HG02885 (cell line): ENCODE results near the gene OMP.
A peak's percentile ranks its signal among the peaks of the same experiment; 100 is the strongest.
"Not testable (repeated sequence)": the region's sequence is repeated elsewhere in the genome, so short reads cannot be mapped to it uniquely, and the experiment has no call there.

ENCODE experiments used
- ATAC-seq: cut with Tn5 transposase; IDR thresholded peaks from one replicate; pipeline ENCODE4 v1.9.1; 2021; ENCODE audit warnings: mild to moderate bottlenecking; ENCODE audit not compliant: unreplicated experiment, poor library complexity

OMP gene

GRCh38 chr11:77084581-77085191 is 18.0 kb upstream of the OMP start:
- ATAC-seq = no peak

GRCh38 chr11:77085652-77086051 is 17.0 kb upstream of the OMP start:
- ATAC-seq = no peak

- no peak for ATAC-seq
Observed at GRCh38 chr11:77086521-77087472, 15.8 kb upstream of the OMP start.

DNA sequence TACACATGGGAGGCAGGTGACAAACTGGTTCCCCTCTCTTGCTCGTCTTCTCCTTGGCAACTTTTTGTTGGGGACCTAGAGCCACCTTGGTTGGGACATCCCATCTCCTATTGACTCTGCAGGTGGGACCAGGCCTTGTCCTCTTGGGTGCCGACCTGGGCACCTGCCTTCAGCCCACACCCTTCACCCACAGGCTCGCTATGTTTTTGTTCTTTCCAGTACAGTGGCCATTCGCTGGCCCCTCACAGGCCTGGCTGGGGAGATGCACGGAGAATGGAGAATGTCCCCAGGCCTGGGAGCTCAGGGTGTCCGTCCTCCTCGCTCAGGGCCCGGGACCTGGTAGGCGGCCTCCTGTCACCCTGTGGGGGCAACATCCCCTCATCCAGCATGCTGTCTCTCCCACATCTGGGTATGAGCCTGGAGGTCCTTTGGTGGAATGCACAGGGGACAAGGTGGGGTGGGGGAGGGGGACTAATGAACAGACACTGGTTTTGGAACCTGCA is 14.9 kb upstream of the OMP start:
- ATAC-seq = no peak

- ATAC-seq = no peak
Observed at GRCh38 chr11:77088236-77089003, 14.2 kb upstream of the OMP start.

DNA sequence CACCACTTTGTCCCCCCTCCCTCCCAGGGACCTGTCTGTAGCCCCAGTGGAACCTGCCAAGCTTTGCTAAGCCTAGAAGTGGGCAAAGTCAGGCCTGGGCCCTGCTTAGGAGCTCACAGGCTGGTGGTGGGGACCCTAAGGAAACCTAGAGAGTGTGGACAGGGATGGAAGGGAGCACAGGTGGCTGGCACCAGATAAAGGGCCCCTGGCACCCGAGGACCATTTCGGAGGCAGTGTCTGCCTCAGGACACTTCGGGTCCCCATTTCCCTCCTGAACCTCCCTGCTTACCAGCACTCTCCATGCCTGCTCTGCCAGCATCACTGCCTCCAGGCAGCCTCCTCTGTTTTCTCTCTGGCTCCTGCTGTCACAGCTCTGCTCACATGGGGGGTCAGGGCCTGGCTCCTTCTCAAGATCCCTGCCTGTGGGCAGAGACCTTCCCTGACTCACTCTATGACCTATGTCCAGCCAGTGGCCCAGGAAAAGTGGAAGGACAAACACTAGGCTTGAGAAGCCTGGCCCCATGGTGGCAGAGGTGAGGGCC is 13.6 kb upstream of the OMP start:
- ATAC-seq = no peak

DNA sequence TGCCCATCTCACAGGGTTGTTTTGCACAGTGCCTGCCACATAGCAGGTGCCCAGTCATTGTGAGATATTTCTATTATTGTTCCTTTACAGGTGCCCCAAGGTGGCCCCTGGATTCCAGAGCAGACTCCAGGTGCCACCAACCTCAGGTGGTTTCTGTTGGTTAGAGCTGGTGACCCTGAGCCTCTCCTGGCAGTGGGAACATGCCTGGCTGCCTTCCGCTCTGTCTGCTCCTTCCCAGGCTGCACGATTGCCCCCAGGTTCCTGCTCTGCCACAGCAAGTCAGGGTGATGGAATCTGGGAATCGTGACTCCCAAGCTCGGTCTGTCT is 12.6 kb upstream of the OMP start:
- no peak for ATAC-seq

GRCh38 chr11:77090373-77091111 is 12.1 kb upstream of the OMP start:
- ATAC-seq = no peak

- ATAC-seq = peak; percentile 80
Observed at GRCh38 chr11:77091146-77091940, 11.3 kb upstream of the OMP start.

DNA sequence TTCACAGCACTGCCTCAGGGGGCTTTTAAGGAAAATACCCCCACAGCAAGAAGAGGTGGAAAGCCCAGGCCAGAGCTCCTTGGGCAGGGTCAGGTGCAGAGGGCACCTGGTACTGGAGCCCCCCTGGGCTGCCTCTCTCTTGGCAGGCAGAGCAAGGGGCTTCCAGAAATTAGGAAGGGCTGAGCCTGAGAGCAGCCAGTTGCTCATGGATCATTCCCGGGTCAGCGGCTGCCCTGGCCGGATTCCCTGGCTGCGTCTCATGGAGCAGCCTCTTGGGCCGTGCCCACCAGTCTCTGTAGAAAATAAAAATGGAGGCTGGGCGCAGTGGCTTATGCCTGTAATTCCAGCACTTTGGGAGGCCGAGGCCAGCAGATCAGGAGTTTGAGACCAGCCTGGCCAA is 10.3 kb upstream of the OMP start:
- ATAC-seq = no peak

DNA sequence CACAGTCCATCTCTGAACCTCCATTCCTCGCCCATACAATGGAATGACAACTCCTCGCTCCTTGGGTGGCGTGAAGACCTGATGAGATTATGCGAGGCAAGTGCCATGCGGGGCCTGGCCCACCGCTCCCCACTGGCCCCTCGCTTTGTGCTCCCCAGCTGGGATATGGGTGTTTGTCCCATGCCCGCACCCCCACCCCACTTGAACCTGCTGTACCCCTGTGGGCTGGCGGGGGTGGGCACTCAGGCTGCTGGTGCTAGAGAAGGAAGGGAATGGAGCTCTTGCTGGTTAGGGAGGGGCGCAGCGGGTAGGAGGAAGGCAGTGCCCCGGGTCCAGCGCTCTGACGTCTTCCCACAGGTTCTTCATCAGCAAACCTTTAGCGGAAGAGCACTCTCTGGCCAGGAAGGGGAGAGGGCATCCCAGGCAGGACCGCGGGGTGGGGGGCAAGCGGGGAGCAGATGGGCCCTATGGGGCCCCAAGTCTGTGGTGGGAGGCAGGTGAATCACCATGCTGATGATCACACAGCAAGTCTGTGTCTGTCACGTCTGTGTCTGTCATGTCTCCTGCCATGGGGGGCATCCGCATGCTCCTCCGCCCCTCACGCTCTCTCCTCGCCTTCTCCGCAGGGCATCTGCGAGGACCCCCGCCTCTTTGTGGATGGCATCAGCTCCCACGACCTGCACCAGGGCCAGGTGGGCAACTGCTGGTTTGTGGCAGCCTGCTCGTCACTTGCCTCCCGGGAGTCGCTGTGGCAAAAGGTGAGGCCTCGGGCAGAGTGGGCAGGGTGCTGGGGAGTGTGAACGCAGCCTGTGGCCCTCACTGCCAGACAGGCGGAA is 9.4 kb upstream of the OMP start:
- ATAC-seq = no peak

- ATAC-seq = no peak
Observed at GRCh38 chr11:77093987-77094840, 8.4 kb upstream of the OMP start.

DNA sequence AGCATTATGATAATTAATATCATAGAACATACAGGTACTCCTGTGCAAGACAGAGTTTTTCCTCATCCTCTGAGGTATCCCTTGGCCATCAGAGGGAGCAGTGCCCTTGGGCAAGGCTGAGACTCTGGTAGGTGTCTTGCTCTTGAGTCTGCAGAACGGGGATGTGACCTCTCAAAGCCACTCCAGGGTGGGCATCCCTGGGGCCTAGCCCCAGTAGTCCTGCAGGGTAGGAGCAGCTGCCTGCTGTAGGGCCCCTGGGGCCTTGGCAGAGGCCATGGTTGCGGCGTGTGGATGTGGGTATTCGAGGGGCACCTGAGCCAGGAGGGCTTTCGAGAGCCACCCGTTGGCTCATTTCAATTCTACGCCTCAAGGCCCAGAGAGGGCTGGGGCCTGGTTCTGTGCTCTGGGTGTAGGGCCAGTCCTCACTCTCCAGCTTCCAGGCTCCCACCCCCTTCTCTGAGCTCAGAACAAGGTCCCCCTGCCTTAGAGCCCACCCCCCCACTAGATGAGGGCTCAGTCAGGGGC is 7.7 kb upstream of the OMP start:
- ATAC-seq = no peak

GRCh38 chr11:77095551-77096490 is 6.8 kb upstream of the OMP start:
- no peak for ATAC-seq

DNA sequence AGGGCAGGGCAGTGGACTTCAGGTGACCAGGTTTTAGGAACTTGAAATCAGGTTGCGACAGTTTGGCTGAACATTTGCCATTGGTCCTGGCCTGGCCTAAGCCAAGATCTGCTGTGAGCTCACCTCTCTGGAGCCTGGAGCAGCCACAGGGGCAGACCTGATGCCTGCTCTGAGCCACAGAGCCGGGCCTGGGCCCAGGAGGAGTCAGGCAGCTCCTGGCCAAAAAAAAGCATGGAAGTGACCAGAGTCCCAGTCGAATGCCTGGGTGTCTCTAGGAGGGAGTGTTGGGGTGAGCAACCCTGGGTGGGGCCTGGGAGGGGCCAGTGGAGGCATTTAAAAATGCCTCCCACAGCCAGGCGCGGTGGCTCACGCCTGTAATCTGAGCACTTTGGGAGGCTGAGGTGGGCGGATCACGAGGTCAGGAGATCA is 6.0 kb upstream of the OMP start:
- ATAC-seq = no peak

GRCh38 chr11:77097180-77097579 is 5.5 kb upstream of the OMP start:
- ATAC-seq = not testable (repeated sequence)
